Activated CD8-positive, alpha-beta memory T cell treated with anti-CD3 and anti-CD28 coated beads, Interleukin-2, amount 50 U/mL, for 1 hour (primary cell): ENCODE data around the gene RANBP17.
"Not testable (repeated sequence)": the region's sequence is repeated elsewhere in the genome, so short reads cannot be mapped to it uniquely, and the experiment has no call there.

Experiments
- DNase-seq: peaks from one replicate; pipeline ENCODE4 v3.0.0-alpha.2; 2020; ENCODE audit errors: extremely low read depth

Gene RANBP17

DNA sequence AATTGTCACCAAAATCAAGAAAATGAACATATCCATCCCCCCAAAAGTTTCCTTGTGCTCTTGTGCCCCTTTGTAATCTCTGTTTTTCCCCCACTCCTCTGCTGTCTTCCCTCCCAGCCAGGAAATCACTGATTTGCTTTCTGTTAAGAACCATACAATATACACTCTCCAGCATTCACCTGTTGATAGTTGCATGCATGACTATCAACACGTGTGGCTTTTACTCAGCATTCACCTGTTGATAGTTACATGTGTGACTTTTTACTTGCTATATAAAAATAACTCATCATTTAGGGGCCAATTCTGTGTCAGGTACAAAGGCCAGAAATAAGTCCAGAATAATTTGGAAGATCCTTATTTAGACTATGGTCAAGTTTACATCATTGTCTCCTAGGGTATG, 6.0 kb downstream of the RANBP17 start:
- no peak for DNase-seq

DNA sequence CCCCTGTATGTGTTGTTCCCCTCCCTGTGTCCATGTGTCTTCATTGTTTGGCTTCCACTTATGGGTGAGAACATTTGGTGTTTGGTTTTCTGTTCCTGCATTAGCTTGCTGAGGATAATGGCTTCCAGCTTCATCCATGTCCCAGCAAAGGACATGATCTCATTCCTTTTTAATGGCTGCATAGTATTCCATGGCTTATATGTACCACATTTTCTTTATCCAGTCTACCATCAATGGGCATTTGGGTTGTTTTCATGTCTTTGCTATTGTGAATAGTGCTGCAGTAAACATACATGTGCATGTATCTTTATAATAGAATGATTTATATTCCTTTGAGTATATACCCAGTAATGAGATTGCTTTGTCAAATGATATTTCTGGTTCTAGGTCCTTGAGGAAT, 8.6 kb downstream of the RANBP17 start:
- DNase-seq: not testable (repeated sequence)

DNA sequence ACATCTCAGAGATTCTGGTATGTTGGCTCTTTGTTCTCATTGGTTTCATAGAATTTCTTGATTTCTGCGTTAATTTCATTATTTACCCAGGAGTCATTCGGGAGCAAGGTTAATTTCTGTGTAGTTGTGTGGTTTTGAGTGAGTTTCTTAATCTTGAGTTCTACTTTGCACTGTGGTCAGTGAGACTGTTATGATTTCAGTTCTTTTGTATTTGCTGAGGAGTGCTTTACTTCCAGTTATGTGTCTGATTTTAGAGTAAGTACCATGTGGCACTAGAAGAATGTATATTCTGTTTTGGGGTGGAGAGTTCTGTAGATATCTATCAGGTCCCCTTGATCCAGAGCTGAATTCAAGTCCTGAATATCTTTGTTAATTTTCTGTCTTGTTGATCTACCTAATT, 12.2 kb downstream of the RANBP17 start:
- DNase-seq: no peak

DNA sequence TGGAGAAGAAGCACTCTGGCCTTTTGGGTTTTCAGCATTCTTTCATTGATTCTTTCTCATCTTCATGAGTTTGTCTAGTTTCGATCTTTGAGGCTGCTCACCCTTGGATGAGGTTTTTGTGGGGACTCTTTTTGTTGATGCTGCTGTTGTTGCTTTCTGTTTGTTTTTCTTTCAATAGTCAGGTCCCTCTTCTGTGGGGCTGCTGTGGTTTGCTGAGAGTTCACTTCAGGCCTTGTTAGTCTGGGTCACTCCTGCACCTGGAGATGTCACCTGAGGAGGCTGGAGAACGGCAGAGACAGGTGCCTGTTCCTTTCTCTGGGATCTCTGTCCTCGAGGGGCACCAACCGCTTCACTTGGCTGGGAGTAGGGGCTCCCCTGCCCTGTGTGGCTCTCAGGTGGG, 14.0 kb downstream of the RANBP17 start:
- DNase-seq: no peak

DNA sequence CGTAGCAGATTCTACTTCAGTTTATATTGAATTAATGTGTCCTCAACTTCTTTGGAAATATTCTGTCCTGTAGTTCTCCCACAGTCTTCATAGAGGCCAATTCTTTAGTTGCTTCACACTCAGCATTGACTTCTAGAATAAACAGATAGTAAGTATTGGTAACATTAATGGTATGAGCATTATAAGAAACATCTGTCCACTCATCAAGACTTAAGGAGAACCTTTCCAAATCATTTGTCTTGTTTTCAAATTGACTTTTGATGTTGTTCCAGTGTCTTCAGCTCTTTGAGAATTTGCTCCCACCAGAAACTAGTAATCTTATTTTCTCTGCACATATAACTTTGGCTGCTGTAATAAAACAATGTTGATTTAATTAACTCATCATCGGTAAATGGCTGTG, 18.3 kb downstream of the RANBP17 start:
- DNase-seq: no peak

DNA sequence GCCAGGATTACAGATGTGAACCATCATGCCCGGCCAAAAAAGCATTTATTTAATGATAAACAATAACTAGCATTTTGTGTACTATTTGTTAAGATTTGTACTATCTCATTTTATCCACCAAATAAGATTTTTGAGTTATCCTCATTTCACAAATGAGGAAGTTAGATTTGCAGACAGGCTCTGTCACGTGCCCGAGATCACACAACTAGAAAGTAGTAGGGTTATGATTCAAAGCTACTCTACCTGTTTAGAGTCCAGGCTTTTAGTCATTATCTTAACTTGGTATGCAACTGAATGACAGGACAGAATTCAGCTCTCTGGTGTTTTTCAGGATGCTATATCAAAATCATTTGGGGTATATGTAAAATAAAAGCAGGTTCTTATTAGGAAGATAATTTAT, 20.5 kb downstream of the RANBP17 start:
- no peak for DNase-seq

DNA sequence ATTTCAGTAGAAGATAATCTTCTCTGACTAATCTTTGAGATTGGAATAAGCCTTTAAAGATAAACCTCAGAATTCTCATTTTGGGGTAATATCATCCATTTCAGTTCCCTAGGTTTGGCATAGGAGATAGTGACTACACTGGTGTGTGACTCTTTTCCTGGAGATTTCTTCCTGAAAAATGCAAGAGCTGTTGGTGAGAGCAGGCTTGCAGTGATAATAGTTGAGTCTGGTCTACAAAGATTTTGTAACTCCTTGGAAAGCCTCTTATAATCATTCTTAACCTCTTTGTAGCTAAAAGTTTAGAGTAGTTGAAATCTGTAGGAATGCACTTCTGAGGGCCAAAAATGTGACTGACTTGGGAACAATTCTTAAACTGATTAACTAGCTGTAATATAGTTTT, 23.4 kb downstream of the RANBP17 start:
- DNase-seq: no peak

DNA sequence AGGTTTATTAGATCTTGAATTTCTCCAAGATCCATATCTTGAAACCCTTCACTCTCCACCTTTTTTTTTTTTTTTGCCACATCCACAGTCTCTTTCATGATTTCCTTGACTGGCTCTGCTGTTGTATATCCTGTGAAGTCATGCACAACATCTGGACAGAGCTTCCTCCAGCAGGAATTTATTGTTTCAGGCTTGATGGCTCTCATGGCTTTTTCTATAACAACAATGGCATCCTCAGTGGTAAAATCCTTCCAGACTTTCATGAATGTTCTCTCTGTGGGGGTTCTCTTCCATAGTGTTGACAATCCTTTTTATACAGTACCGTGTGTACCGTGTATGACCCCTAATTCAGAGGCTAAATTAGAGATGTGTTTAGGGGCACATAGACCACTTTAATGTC, 24.0 kb downstream of the RANBP17 start:
- DNase-seq: no peak

DNA sequence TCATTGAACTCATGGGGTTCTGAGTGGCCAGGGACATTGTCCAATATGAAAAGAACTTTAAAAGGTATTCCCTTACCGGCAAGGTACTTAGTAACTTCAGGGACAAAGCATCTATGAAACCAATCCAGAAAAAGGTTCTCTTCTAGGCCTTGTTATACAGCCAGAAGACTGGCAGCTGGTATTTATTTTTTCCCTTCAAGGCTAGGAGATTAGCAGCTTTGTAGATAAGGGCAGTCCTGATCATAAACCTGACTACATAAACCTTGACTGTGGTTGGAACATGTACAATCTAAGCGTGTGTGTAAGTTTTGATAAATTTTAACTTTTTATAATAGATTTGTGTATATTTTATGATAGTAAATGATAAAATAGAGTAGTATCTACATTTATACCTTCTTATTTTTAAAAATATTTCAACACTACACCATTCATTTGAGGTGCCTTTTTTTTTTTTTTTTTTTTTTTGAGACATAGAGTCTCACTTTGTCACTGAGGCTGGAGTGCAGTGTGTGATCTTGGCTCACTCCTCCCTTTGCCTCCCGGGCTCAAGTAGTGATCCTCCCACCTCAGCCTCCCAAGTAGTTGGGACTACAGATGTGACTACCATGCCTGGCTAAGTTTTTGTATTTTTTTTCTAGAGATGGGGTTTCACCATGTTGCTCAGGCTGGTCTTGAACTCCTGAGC, 24.5 kb downstream of the RANBP17 start:
- no peak for DNase-seq

DNA sequence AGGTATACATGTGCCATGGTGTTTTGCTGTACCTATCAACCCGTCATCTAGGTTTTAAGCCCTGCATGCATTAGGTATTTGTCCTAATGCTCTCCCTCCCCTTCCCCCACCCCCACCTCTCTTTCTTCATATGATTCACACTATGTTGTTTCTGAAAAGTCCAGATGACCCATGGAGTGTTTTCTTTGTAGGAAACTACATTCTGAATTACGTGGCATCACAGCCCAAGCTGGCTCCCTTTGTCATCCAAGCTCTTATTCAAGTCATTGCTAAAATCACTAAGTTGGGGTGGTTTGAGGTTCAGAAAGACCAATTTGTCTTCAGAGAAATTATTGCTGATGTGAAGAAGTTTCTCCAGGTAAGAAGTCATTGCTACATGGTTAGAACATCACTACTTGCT, 30.4 kb downstream of the RANBP17 start:
- DNase-seq: no peak

DNA sequence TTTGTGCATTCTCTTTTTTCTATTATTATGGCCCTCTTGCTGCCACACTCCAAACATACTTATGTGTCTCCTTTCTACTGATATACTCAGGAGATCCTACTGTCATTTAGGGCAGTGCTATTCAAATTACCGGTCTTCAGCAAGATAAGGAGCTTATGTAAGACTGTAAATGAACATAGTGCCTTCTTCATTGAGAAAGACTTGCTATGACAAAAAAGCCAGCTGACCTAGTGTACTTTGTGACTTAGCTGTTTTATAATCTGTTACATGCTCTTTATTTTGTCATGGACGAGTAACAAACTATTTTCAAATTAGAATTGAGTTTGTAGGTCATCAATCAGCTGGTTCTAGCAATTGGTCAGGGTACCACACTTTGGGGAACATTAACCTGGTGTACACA, 32.8 kb downstream of the RANBP17 start:
- DNase-seq: no peak

DNA sequence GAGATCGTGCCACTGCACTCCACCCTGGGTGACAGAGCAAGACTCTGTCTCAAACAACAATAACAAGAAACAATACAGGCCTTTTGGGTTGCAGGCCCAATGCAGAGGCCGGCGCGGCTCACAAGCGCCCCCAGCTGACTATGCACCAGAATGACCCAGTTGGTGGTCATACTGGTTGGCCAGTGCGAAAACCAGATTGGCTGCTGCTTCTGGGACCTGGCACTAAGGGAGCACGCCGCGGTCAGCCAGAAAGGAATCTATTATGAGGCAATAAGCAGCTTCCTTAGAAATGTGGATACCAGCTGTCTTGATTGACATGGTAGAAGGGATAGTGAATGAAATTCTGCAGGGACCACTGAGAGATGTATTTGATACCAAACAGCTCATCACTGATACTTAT, 35.0 kb downstream of the RANBP17 start:
- DNase-seq: no peak

DNA sequence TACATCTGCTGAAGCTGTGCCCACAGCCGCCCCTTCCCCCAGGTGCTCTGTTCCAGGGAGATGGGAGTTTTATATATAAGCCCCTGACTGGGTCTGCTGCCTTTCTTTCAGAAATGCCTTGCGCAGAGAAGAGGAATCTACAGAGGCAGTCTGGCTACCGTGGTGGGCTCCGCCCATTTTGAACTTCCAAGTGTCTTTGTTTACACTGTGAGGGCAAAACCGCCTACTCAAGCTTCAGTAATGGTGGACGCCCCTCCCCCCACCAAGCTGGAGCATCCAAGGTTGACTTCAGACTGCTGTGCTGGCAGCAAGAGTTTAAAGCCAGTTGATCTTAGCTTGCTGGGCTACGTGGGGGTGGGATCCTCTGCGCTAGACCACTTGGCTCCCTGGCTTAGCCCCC, 41.3 kb downstream of the RANBP17 start:
- DNase-seq: no peak

DNA sequence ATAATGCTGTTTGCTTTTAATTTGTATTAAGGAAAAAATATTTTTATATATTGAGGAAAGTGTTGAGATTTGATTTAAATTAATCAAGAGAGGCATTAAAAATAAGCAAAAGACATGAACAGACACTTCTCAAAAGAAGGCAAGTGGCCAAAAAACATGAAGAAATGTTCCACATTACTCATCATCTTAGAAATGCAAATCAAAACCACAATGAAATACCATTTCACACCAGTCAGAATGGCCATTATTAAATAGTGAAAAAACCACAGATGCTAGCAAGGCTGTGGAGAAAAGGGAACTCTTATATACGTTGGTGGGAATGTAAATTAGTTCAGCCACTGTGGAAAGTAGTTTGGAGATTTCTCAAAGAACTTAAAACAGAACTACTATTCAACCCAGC, 45.9 kb downstream of the RANBP17 start:
- no peak for DNase-seq

DNA sequence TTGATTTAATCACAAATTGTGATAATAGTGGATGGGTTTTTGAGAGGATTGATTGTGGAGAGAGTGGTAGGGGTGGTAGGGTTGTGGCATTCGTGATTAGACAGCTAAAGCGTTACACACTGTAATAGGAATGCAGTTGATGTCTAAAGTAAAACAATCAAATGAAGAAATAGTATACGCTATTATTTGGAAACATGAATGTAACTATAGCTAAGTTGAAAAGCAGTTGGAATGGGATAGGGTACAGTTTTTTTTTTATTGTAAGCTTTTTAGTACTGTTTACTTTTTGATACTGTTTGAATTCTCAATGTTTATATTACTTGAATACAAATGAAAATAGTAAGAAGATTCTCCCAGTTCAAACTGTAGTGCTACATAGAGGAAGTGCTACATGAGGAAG, 51.8 kb downstream of the RANBP17 start:
- DNase-seq: no peak

DNA sequence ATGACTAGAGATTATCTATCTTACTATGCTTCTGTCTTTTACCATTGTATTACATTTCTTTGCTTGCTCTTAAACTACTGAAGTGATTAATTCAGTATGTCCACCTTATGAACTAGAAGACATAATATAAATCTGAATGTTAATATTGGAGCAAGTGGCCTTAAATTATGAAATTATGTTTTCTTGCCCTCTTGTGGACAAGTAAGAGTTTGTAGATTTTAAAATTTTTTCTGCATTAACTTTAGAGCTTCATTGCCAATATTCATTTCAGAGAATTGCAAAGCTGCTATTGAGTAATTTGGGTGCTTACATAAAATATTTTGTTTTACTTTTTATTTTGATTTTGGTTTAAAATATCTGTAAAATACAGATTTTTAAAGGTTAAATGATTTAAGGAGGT, 55.3 kb downstream of the RANBP17 start:
- no peak for DNase-seq

DNA sequence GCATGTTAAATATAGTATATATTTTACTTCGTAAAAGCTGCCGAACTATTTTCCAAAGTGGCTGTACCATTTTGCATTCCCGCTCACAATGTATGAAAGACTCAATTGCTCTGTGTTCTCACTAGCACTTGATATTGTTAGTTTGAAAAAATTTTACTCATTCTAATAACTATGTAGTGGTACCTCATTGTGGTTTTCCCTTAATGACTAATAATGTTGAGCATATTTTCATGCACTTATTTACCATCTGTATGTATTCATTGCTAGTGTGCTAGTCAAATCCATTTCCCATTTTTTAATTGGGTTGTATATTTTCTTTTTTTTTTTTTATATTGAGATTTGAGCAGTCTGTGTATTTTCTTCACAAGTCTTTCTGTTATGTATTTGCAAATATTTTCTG, 58.4 kb downstream of the RANBP17 start:
- no peak for DNase-seq

DNA sequence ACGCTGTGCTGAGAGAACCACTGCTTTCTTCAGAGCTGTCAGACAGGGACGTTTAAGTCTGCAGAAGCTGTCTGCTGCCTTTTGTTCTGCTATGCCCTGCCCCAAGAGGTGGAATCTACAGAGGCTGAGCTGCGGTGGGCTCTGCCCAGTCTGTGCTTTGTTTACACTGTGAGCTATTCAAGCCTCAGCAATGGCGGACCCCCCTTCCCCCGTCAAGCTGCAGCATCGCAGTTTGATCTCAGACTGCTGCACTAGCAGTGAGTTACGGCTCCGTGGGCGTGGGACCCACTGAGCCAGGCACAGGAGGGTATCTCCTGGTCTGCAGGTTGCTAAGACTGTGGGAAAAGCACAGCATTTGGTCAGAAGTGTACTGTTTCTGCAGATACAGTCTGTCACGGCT, 60.5 kb downstream of the RANBP17 start:
- DNase-seq: not testable (repeated sequence)

DNA sequence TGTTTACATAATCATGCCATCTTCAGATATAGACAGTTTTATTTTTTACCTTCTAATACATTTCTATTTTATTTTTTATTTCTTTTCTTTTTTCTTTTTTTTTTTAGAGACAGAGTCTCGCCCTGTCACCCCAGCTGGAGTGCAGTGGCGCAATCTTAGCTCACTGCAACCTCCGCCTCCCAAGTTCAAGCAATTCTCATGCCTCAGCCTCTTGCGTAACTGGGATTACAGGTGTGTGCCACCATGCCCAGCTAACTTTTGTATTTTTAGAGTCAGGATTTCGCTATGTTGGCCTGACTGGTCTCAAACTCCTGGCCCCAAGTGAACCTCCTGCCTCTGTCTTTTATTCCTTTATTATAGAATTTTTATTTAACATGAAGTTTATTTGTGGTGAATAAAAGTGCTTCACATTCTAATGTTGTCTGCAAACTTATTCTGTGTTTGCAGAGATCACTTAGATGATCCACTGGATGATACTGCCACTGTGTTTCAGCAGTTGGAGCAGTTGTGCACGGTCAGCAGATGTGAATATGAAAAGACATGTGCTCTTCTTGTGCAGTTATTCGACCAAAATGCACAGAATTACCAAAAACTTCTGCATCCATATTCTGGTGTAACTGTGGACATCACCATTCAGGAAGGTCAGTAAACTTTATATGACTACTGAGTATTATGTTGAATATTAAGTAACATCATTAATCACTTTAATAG, 62.2 kb downstream of the RANBP17 start:
- DNase-seq: no peak

DNA sequence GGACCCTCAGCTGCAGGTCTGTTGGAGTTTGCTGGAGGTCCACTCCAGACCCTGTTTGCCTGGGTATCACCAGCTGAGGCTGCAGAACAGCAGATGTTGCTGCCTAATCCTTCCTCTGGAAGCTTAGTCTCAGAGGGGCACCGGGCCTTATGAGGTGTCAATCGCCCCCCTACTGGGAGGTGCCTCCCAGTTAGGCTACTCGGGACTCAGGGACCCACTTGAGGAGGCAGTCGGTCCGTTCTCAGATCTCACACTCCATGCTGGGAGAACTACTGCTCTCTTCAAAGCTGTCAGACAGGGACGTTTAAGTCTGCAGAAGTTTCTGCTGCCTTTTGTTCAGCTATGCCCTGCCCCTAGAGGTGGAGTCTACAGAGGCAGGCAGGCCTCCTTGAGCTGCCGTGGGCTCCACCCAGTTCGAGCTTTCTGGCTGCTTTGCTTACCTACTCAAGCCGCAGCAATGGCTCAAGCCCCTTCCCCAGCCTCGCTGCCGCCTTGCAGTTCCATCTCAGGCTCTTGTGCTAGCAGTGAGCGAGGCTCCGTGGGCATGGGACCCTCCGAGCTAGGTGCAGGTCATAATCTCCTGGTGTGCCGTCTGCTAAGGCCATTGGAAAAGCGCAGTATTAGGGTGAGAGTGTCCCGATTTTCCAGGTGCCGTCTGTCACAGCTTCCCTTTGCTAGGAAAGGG, 73.9 kb downstream of the RANBP17 start:
- not testable (repeated sequence) for DNase-seq

DNA sequence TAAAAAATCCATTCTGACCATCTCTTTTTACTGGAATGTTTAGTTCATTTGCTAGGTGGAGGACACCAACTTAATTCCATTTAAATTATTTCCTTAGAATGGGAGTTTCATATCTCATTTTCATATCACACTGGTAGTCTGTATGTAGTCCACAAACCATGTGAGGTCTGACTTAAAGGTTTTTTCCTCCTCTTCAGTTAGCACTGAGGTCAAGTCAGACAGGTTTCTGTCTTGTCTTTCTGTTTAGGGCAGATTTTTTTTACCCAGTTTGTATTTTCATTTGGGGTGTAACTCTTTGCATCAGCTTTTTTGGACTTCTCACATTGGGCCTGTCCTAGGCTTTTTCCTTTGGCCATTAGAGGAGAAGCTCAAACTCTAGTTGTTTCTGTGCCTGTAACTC, 75.3 kb downstream of the RANBP17 start:
- DNase-seq: no peak

DNA sequence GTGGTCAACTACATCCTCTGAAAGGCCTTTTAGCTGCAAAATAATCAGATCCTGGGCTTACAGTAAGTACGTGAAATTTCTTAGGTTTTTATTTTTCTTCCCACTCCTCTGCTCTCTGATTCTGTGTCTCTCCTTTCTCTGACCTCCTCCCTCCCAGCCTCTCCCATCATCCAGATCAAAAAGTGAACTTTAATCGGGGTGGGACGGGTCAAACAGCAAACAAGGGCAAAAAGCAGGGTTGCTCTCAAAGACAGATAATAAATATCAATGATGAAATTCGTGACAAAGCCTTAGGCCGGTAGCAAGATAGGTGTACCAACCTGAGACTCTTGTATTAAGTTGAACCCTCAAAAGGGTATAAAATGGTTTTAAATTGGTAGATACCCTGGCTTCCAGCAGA, 76.1 kb downstream of the RANBP17 start:
- DNase-seq: no peak

DNA sequence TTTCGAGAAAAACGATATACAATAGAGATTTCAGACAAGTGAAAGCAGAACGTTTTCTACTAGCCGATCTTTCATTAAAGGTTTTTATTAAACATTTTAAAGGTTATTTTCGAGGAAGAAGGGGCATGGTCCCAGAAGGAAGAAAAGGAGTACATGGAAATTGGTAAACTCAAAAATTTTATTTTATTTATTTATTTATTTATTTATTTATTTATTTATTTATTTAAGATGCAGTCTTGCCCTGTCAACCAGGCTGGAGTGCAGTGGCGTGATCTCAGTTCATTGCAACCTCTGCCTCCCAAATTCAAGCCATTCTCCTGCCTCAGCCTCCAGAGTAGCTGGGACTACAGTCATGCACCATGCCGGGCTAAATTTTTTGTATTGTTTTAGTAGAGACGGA, 77.4 kb downstream of the RANBP17 start:
- DNase-seq: no peak
